DND-41 (cell line): ENCODE measurements around the gene MYH15.

ENCODE experiments used
- CTCF ChIP-seq: IDR thresholded peaks from 2 replicates; pipeline ENCODE4 v1.5.1; 2012; ENCODE audit warnings: borderline replicate concordance, low read length, moderate library complexity, mild to moderate bottlenecking; ENCODE audit not compliant: poor library complexity, severe bottlenecking; ENCODE audit errors: extremely low read depth
- EZH2 ChIP-seq: IDR thresholded peaks from 3 replicates; pipeline ENCODE4 v1.6.1; 2012; ENCODE audit warnings: borderline replicate concordance, low read depth, mild to moderate bottlenecking, moderate library complexity, low read length, inconsistent platforms; ENCODE audit not compliant: severe bottlenecking

- no peak for TF ChIP-seq CTCF
- no peak for TF ChIP-seq EZH2
Observed at GRCh38 chr3:108475220-108475782, 35.1 kb downstream of the MYH15 start.
